Ishikawa (cell line): Measurements from ENCODE around the gene PKNOX2.

Experiments
- CEBPB ChIP-seq: IDR thresholded peaks from 2 replicates; pipeline ENCODE4 v1.6.1; 2012
- CREB1 ChIP-seq: IDR thresholded peaks from 2 replicates; pipeline ENCODE4 v1.6.1; 2012; ENCODE audit warnings: low read depth
- EGR1 ChIP-seq: IDR thresholded peaks from 2 replicates; pipeline ENCODE4 v1.6.1; 2012
- EP300 ChIP-seq: IDR thresholded peaks from 2 replicates; pipeline ENCODE4 v1.6.1; 2012; ENCODE audit warnings: borderline replicate concordance
- FOXM1 ChIP-seq: IDR thresholded peaks from 2 replicates; pipeline ENCODE4 v1.6.1; 2012; ENCODE audit warnings: low read depth, borderline replicate concordance
- NFIC ChIP-seq: IDR thresholded peaks from 2 replicates; pipeline ENCODE4 v1.6.1; 2012
- RAD21 ChIP-seq: IDR thresholded peaks from 2 replicates; pipeline ENCODE4 v1.6.1; 2012; ENCODE audit warnings: low read depth
- TAF1 ChIP-seq: IDR thresholded peaks from 2 replicates; pipeline ENCODE4 v1.6.1; 2012; ENCODE audit warnings: low read depth, mild to moderate bottlenecking
- TCF12 ChIP-seq: IDR thresholded peaks from 2 replicates; pipeline ENCODE4 v1.6.1; 2012; ENCODE audit warnings: low read depth
- TEAD4 ChIP-seq: IDR thresholded peaks from 2 replicates; pipeline ENCODE4 v1.6.1; 2012
- YY1 ChIP-seq: IDR thresholded peaks from 2 replicates; pipeline ENCODE4 v1.6.1; 2012; ENCODE audit warnings: low read depth
- ZBTB7A ChIP-seq: IDR thresholded peaks from 2 replicates; pipeline ENCODE4 v1.6.1; 2012; ENCODE audit warnings: low read depth
- TF ChIP-seq, protein P1 (sequence below): IDR thresholded peaks from 2 replicates; pipeline ENCODE4 v1.6.1; 2012
- TF ChIP-seq, protein P2 (sequence below): IDR thresholded peaks from 2 replicates; pipeline ENCODE4 v1.6.1; 2012; ENCODE audit warnings: low read depth, mild to moderate bottlenecking
- TF ChIP-seq, protein P3 (sequence below): IDR thresholded peaks from 2 replicates; pipeline ENCODE4 v1.6.1; 2012

PKNOX2 gene

DNA sequence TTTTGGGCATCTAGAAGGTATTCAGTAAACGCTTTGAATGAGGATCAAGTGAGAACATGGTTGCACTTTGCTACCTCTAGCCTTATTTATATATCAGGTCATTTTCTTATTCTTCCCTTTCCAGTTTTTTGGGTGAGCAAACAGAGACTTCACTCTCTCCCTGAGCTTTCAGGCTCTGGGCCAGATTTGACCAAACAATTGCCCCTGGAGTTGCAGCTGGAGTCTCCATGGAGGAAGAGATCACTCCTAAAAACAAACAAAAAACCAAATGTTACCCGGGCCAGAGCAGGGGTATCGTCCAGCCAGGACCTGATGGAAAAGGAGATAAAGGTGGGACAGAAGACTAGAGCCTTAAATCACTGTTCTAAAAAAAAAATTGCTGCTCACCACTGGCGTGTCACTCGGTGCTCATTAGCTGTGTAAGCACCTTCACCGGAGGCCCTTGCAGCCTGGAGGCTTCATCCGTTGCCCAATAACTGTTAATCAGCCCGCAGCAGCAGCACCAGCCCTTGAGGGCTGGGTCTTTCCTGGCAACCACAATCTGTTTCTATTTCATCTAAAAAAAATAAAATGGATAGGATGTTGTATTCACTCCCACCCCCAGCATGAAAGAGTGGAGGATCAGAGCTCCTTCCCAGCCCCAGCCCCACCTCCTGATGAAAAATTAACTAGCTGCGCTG is 125.0 kb downstream of the PKNOX2 start:
- TF ChIP-seq, protein P1, sequence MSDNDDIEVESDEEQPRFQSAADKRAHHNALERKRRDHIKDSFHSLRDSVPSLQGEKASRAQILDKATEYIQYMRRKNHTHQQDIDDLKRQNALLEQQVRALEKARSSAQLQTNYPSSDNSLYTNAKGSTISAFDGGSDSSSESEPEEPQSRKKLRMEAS, result no peak
- TF ChIP-seq FOXM1 (no peak), TAF1 (no peak), RAD21 (no peak), CEBPB (no peak), TCF12 (no peak), YY1 (no peak), EGR1 (no peak), EP300 (no peak), TEAD4 (no peak), NFIC (no peak), ZBTB7A (no peak), CREB1 (no peak)
- TF ChIP-seq, protein P2, sequence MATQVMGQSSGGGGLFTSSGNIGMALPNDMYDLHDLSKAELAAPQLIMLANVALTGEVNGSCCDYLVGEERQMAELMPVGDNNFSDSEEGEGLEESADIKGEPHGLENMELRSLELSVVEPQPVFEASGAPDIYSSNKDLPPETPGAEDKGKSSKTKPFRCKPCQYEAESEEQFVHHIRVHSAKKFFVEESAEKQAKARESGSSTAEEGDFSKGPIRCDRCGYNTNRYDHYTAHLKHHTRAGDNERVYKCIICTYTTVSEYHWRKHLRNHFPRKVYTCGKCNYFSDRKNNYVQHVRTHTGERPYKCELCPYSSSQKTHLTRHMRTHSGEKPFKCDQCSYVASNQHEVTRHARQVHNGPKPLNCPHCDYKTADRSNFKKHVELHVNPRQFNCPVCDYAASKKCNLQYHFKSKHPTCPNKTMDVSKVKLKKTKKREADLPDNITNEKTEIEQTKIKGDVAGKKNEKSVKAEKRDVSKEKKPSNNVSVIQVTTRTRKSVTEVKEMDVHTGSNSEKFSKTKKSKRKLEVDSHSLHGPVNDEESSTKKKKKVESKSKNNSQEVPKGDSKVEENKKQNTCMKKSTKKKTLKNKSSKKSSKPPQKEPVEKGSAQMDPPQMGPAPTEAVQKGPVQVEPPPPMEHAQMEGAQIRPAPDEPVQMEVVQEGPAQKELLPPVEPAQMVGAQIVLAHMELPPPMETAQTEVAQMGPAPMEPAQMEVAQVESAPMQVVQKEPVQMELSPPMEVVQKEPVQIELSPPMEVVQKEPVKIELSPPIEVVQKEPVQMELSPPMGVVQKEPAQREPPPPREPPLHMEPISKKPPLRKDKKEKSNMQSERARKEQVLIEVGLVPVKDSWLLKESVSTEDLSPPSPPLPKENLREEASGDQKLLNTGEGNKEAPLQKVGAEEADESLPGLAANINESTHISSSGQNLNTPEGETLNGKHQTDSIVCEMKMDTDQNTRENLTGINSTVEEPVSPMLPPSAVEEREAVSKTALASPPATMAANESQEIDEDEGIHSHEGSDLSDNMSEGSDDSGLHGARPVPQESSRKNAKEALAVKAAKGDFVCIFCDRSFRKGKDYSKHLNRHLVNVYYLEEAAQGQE, result no peak
- TF ChIP-seq, protein P3, sequence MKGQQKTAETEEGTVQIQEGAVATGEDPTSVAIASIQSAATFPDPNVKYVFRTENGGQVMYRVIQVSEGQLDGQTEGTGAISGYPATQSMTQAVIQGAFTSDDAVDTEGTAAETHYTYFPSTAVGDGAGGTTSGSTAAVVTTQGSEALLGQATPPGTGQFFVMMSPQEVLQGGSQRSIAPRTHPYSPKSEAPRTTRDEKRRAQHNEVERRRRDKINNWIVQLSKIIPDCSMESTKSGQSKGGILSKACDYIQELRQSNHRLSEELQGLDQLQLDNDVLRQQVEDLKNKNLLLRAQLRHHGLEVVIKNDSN, result no peak

DNA sequence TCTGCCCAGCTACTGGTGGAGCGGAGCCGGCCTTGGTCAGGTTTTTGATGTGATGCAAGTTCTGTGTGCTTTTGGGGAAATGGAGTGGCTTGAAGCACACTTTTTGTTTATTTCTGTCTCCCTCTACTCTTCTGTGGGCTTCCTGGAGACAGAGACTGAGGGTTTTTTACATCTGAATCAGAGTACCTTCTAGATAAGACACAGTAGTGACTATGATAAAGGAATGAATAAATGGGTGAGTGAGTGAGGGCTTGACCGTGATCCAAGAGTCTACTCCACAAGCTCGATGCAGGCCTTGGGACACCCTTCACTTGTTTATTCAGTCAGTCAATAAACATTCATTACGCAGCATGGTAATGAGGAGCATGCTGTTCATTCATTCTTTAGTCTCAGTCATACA is 125.7 kb downstream of the PKNOX2 start:
- TF ChIP-seq FOXM1 (no peak), YY1 (no peak), RAD21 (no peak), TCF12 (no peak), EP300 (no peak), TAF1 (no peak)
- TF ChIP-seq, protein P1, result no peak

DNA sequence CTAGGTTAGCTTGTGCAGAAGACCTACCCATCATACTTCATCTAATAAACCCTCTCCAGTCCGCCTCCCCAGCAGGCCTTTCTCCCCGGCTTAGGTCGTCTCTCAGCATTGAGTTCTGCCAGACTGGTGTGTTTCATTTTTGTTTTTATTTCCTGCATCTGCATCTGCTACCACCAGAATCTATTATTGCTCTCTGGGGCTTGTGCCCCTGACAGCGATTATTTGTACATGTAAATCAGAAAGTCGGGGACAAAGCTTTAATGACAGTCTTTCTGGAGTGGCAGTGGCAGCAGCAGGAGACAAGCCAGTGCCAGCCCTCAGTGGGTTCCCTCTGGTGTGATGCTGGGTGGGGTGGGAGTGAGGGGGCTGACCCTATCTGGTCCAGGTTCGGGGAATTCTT is 127.5 kb downstream of the PKNOX2 start:
- TF ChIP-seq EP300 (no peak), CEBPB (no peak)

DNA sequence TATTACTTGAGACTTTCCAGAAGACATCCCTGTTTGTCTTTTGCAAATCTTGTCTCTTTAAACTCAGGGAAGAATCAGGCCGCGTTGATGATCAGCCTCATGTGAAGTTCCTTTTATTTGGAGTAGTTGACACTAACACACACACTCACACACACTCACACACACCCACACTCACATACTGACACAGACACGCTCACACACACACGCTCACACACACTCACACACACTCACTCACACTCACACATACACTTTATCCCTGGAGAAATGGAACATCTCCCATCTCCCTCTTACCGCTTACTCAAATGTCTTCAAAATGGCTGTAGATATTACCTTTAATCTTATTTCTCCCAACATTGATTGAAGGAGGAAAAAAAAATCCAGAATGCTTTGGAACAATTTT is 129.0 kb downstream of the PKNOX2 start:
- TF ChIP-seq, protein P2, result no peak
- TF ChIP-seq CEBPB, result no peak
- no peak for TF ChIP-seq TCF12
- no peak for TF ChIP-seq ZBTB7A
- no peak for TF ChIP-seq TEAD4
- TF ChIP-seq NFIC, result no peak
- no peak for TF ChIP-seq TAF1
- TF ChIP-seq, protein P3, result no peak
- no peak for TF ChIP-seq FOXM1
- no peak for TF ChIP-seq YY1
- no peak for TF ChIP-seq EGR1
- TF ChIP-seq, protein P1, result no peak
- no peak for TF ChIP-seq CREB1

DNA sequence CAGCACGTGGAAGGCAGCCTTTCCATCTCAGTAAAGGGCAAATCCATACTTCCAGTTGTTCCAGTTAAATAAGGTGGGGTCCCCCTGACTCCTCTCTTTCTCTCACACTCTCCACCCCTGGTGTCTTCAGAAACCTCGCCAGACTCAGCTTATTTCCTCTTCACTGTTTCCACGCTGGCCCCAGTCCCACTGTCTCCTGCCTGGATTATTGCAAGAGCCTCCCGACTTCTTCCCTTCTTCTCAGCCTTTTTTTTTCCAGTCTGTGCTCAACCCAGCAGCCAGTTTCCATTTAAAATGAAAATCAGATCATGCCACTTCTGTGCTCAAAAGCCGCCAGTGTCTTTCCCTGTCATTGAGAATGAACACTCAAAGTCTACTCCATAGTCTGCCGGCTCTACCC is 131.4 kb downstream of the PKNOX2 start:
- TF ChIP-seq, protein P1, result no peak
- TF ChIP-seq EP300 (no peak), CEBPB (no peak), TAF1 (no peak), FOXM1 (no peak), ZBTB7A (no peak), CREB1 (no peak), TCF12 (no peak), RAD21 (no peak), TEAD4 (no peak), YY1 (no peak), NFIC (no peak), EGR1 (no peak)
- TF ChIP-seq, protein P2, result no peak
- TF ChIP-seq, protein P3, result no peak
